BE2C (cell line): Measurements from ENCODE around the gene BTNL9.
"Not testable (repeated sequence)": the region's sequence is repeated elsewhere in the genome, so short reads cannot be mapped to it uniquely, and the experiment has no call there.

Experiments used
- DNase-seq: peaks from one replicate; pipeline ENCODE4 v3.0.0-alpha.2; 2020
- H3K27me3 ChIP-seq: fragments of 250-450 bp; sonication (Bioruptor Pico); 2 replicates; pipeline ENCODE4 v1.5.1; 2020; ENCODE audit warnings: mild to moderate bottlenecking
- H3K36me3 ChIP-seq: fragments of 250-450 bp; sonication (Bioruptor Pico); 2 replicates; pipeline ENCODE4 v1.5.1; 2020; ENCODE audit warnings: mild to moderate bottlenecking
- H3K4me1 ChIP-seq: fragments of 250-450 bp; sonication (Bioruptor Pico); 2 replicates; pipeline ENCODE4 v1.5.1; 2020
- H3K4me3 ChIP-seq: 2 replicates; pipeline ENCODE4 v1.5.1; 2011; ENCODE audit warnings: low read depth, low read length
- H3K9me3 ChIP-seq: fragments of 250-450 bp; sonication (Bioruptor Pico); 2 replicates; pipeline ENCODE4 v1.5.1; 2020
- TF ChIP-seq, protein P1 (sequence below): IDR thresholded peaks from 2 replicates; pipeline ENCODE4 v1.5.1; 2012; ENCODE audit warnings: mild to moderate bottlenecking, low read depth, low read length

The BTNL9 gene

DNA sequence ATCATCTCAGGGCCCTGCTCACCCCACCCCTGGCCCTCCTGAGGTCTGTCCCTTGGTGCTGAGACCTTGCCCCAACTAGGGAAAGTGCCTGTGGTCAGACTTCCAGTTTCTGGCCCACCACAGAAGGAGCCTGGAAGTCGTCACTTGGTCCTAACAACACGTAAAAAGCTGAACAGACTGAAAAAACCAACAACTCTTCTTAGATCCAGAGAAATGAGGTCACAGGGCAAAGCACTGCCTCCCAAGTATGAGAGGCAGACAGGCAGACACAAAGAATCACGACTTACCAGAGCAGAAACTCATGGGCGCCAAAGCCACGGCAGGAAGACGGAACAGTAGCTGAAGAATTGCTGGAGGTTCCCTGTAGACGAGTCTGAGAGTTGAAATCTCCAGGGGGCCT is 52.4 kb downstream of the BTNL9 start:
- Histone ChIP-seq H3K36me3 (no peaks in the 10 kb centered on the region), H3K4me3 (no peak overlapping the region), H3K27me3 (no peaks in the 10 kb centered on the region), H3K4me1 (no peaks in the 10 kb centered on the region), H3K9me3 (no peaks in the 10 kb centered on the region)
- TF ChIP-seq, protein P1, sequence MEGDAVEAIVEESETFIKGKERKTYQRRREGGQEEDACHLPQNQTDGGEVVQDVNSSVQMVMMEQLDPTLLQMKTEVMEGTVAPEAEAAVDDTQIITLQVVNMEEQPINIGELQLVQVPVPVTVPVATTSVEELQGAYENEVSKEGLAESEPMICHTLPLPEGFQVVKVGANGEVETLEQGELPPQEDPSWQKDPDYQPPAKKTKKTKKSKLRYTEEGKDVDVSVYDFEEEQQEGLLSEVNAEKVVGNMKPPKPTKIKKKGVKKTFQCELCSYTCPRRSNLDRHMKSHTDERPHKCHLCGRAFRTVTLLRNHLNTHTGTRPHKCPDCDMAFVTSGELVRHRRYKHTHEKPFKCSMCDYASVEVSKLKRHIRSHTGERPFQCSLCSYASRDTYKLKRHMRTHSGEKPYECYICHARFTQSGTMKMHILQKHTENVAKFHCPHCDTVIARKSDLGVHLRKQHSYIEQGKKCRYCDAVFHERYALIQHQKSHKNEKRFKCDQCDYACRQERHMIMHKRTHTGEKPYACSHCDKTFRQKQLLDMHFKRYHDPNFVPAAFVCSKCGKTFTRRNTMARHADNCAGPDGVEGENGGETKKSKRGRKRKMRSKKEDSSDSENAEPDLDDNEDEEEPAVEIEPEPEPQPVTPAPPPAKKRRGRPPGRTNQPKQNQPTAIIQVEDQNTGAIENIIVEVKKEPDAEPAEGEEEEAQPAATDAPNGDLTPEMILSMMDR: no peak
- no peak for DNase-seq

DNA sequence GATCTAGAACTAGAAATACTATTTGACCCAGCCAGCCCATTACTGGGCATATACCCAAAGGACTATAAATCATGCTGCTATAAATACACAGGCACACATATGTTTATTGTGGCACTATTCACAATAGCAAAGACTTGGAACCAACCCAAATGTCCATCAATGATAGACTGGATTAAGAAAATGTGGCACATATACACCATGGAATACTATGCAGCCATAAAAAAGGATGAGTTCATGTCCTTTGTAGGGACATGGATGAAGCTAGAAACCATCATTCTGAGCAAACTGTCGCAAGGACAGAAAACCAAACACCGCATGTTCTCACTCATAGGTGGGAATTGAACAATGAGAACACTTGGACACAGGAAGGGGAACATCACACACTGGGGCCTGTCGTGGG is 55.1 kb downstream of the BTNL9 start:
- DNase-seq, H3K4me1 ChIP-seq, H3K4me3 ChIP-seq, H3K36me3 ChIP-seq, H3K9me3 ChIP-seq: not testable (repeated sequence)
- peaks cover 14% of the 10 kb centered on the region for H3K27me3 ChIP-seq

DNA sequence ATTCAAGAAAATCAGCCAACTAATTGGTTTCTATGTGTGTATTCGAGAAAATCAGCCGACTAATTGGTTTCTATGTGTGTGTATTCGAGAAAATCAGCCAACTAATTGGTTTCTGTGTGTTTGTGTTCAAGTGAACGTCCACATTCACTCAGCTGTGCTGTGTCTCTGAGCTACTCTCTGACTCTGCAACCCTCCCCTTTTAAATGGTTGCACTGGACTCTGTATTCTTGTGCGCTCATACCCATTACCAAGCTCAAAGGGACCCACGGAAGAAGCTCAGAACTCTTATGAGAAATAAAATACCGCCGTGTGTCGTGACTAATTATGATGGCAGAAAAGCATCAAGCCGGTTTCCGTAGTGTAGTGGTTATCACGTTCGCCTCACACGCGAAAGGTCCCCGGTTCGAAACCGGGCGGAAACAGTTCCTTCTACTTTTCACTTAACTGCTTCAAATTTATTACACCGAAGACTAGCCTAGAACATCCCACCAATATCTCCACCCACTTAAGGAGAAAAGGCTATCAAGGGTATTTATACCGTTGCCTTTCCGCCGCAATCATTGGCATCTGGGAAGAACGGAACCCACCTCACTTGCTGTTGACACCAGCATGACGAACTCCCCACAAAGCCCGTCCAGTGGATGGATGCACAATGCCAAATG is 56.8 kb downstream of the BTNL9 start:
- H3K4me1 ChIP-seq, DNase-seq, H3K9me3 ChIP-seq, H3K4me3 ChIP-seq, H3K36me3 ChIP-seq: not testable (repeated sequence)
- peaks cover 17% of the 10 kb centered on the region for H3K27me3 ChIP-seq

DNA sequence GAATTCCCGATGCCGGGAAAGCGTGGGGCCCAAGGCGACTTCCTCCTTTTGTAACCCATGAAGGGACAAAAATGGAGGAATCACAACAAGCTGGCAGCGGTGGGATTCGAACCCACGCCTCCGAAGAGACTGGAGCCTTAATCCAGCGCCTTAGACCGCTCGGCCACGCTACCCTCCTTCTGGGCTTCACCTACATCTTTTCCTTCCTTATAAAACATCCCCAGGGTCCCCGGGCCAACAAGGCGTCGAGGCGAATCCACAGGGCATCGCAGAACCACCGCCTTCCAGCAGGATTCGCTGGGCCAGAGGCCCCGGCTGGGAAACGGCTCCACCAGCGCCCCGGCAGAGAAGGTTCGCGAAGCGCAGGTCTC is 57.3 kb downstream of the BTNL9 start:
- not testable (repeated sequence) for H3K4me1 ChIP-seq, H3K4me3 ChIP-seq, DNase-seq, H3K9me3 ChIP-seq, H3K36me3 ChIP-seq
- H3K27me3 ChIP-seq: peaks cover 17% of the 10 kb centered on the region

DNA sequence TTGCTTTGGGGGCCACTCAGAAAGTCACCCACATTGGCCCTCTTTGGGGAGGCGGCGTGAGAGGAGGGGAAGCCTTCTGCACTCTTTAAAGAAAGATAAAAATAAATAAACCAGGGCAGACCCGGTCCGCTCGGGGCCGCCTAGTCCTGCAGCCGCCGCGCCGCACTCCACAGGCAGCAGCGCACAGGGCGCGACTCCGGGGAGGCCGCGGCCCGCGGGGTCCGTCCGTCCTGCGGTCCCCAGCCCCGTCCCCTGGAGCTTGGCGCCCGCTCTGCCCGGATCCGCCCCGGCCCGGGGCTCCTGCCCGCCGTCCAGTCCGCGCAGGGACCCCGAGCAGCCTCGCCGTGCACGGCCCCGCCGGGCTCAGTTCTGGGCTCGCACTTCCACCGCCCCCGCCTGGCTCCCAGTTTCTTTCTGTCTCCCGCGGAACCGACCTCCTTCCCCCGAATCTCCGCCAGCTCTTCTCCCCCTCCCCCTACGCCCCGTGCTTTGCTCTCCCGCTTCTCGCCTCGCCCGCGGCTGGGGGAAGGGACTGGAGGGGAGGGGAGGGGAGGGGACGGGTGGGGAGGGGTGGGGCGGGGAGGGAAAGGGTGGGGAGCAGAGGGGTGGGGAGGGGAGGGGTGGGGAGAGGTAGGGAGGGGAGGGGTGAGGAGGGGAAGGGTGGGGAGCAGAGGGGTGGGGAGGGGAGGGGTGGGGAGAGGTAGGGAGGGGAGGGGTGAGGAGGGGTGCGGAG is 57.9 kb downstream of the BTNL9 start:
- H3K36me3 ChIP-seq, DNase-seq, H3K4me3 ChIP-seq, H3K9me3 ChIP-seq, H3K4me1 ChIP-seq: not testable (repeated sequence)
- peaks cover 17% of the 10 kb centered on the region for H3K27me3 ChIP-seq

DNA sequence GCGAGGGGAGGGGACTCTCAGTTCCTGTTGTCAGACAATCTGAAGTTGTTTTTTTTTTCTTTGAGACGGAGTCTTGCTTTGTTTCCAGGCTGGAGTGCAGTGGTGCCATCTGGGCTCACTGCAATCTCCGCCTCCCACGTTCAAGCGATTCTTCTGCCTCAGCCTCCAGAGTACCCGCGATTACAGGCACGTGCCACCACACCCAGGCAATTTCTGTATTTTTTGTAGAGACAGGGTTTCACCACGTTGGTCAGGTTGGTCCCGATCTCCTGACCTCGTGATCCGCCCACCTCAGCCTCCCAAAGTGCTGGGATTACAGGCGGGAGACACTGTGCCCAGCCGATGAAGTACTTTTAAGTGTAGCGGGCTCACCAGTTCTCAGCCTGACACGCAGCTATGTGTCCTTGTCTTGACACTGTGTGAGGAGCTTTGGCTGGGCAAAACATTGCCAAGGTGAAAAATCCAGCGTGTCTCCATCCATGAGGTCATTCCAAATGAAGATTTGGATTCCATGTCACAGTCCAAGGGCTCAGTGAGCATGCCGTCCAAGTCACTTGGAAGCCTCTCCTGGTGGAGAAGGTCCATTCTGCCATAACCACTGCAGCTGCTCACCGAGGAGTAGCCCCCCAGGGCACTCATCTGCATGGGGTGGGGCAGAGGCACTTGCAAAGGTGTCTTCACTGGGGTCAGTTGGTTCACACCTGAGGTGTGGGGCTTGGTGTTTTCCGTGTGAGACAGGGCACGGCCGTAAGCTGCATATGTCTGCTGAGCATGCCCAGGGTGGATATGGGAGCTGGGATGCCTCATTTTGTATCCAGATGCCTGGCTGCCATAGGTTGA is 58.9 kb downstream of the BTNL9 start:
- TF ChIP-seq, protein P1: no peak
- no peak for DNase-seq

DNA sequence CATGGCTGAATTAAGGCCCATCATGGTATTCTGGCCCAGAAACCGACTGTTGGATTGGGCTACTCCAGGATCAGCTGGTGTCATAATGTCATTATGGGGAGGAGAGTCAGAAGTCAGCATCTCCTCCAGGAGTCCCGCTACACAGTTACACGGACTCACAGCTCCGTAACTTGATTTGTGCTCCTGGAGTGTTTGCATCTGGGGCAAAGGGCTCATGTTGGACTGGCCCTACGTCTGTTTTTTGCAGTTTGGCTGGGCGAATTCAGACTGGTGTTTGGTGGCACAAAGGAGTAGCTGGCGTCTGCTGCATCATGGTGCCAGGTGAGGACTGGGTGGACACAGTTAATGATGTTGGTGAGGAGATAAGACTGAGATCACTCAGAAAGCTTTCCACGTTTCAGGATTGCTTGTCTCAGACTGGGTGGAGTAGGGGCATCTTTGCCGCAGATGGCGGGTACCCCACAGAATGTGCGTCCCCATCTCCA is 59.6 kb downstream of the BTNL9 start:
- no peak for DNase-seq
- TF ChIP-seq, protein P1: no peak
- Histone ChIP-seq H3K4me1 (no peaks in the 10 kb centered on the region), H3K36me3 (no peaks in the 10 kb centered on the region), H3K27me3 (peaks cover 23% of the 10 kb centered on the region), H3K9me3 (no peaks in the 10 kb centered on the region), H3K4me3 (no peak overlapping the region)

More for the DNA sequence above, 58.9 kb downstream of the BTNL9 start:
- H3K9me3 ChIP-seq: no peaks in the 10 kb centered on the region
- H3K36me3 ChIP-seq: no peaks in the 10 kb centered on the region
- no peak overlapping the region for H3K4me3 ChIP-seq
- H3K27me3 ChIP-seq: peaks cover 19% of the 10 kb centered on the region
- no peaks in the 10 kb centered on the region for H3K4me1 ChIP-seq
